IMR-90 (cell line): Measurements from ENCODE around the gene TBPL1. TPM values are rescaled to one million over a fixed set of nuclear protein-coding genes. Genes with fewer than 3 reads are reported as not detected.

Experiments
- ATAC-seq: fragments of 200-7000 bp; cut with Tn5 transposase; 2 replicates; pipeline ENCODE4 v1.9.1; 2020; ENCODE audit warnings: low read depth, mild to moderate bottlenecking, moderate library complexity
- BruUV-seq: library from RNA; stranded (reverse); fragments of 400-500 nt; replicated peaks from 2 replicates; lab custom pipeline; 2021; lab: Mats Ljungman, UMichigan
- CTCF ChIA-PET: fragments of 300-600 bp; formaldehyde crosslinking; extraction: SDS; loops from one replicate; lab custom pipeline; 2021; ENCODE audit warnings: antibody characterized with exemption; lab: Yijun Ruan, JAX
- POLR2A ChIA-PET: fragments of 300-600 bp; sonication (Branson Sonifier 250); formaldehyde crosslinking; loops from one replicate; lab custom pipeline; 2022; ENCODE audit warnings: antibody characterized with exemption; ENCODE audit not compliant: unreplicated experiment; lab: Charles Lee
- DNase-seq: peaks from one replicate; pipeline ENCODE4 v3.0.0; 2013
- H2AFZ ChIP-seq: replicated peaks from 2 replicates; pipeline ENCODE3; 2013; ENCODE audit warnings: low read length, mild to moderate bottlenecking; ENCODE audit not compliant: poor library complexity
- H2AK5ac ChIP-seq: 2 replicates; pipeline ENCODE4 v1.6.1; 2013; ENCODE audit warnings: low read depth, low read length, inconsistent platforms
- H2AK9ac ChIP-seq: replicated peaks from 2 replicates; pipeline ENCODE3; 2013; ENCODE audit warnings: mild to moderate bottlenecking, low read depth, low read length, moderate library complexity; ENCODE audit not compliant: poor library complexity
- H2BK120ac ChIP-seq: 2 replicates; pipeline ENCODE4 v1.6.1; 2013; ENCODE audit warnings: low read depth, low read length, inconsistent platforms
- H2BK15ac ChIP-seq: 3 replicates; pipeline ENCODE4 v1.6.1; 2013; ENCODE audit warnings: low read depth, low read length, inconsistent platforms
- H2BK20ac ChIP-seq: 2 replicates; pipeline ENCODE4 v1.6.1; 2013; ENCODE audit warnings: low read depth, mild to moderate bottlenecking, inconsistent platforms, low read length, moderate library complexity
- H2BK5ac ChIP-seq: 2 replicates; pipeline ENCODE4 v1.6.1; 2013; ENCODE audit warnings: mild to moderate bottlenecking, low read depth, low read length, inconsistent platforms; ENCODE audit not compliant: poor library complexity, severe bottlenecking
- H3K14ac ChIP-seq: replicated peaks from 2 replicates; pipeline ENCODE4 v1.6.1; 2013; ENCODE audit warnings: low read depth, low read length, inconsistent platforms
- H3K18ac ChIP-seq: 2 replicates; pipeline ENCODE4 v1.6.1; 2013; ENCODE audit warnings: low read depth, low read length, control low read depth
- H3K23ac ChIP-seq: 2 replicates; pipeline ENCODE4 v1.6.1; 2013; ENCODE audit warnings: low read depth, low read length, inconsistent platforms
- H3K27ac ChIP-seq: 2 replicates; pipeline ENCODE4 v1.5.1; 2013; ENCODE audit warnings: mild to moderate bottlenecking, control low read depth, low read length; ENCODE audit not compliant: insufficient read depth
- H3K27me3 ChIP-seq: 2 replicates; pipeline ENCODE4 v1.6.1; 2013; ENCODE audit warnings: low read length; ENCODE audit not compliant: control insufficient read depth, insufficient read depth
- H3K36me3 ChIP-seq: 2 replicates; pipeline ENCODE4 v1.6.1; 2013; ENCODE audit warnings: low read length, mixed read lengths; ENCODE audit not compliant: control insufficient read depth, insufficient read depth
- H3K4ac ChIP-seq: 2 replicates; pipeline ENCODE4 v1.6.1; 2013; ENCODE audit warnings: low read depth, low read length, inconsistent platforms
- H3K4me1 ChIP-seq: 2 replicates; pipeline ENCODE4 v1.6.1; 2013; ENCODE audit warnings: low read length, mixed read lengths; ENCODE audit not compliant: control insufficient read depth, insufficient read depth
- H3K4me2 ChIP-seq: 2 replicates; pipeline ENCODE4 v1.6.1; 2013; ENCODE audit warnings: low read depth, mild to moderate bottlenecking, control low read depth, low read length, moderate library complexity
- H3K4me3 ChIP-seq: 2 replicates; pipeline ENCODE4 v1.5.1; 2013; ENCODE audit warnings: low read depth, mild to moderate bottlenecking, control low read depth, low read length, moderate library complexity; ENCODE audit not compliant: insufficient read depth
- H3K56ac ChIP-seq: 2 replicates; pipeline ENCODE4 v1.6.1; 2013; ENCODE audit warnings: low read length, inconsistent platforms; ENCODE audit not compliant: insufficient read depth; ENCODE audit errors: extremely low read depth
- H3K79me1 ChIP-seq, 2 experiments: 2 replicates each; pipeline ENCODE4 v1.6.1; 2013; ENCODE audit warnings: low read length in 2 of 2, inconsistent platforms in 1 of 2, low read depth in 1 of 2
- H3K9ac ChIP-seq: 2 replicates; pipeline ENCODE4 v1.6.1; 2013; ENCODE audit warnings: low read depth, low read length, control low read depth
- H3K9me1 ChIP-seq: 2 replicates; pipeline ENCODE4 v1.6.1; 2013; ENCODE audit warnings: low read length, inconsistent platforms; ENCODE audit not compliant: insufficient read depth
- H3K9me3 ChIP-seq: 2 replicates; pipeline ENCODE4 v1.6.1; 2013; ENCODE audit warnings: low read length; ENCODE audit not compliant: control insufficient read depth, insufficient read depth
- H4K20me1 ChIP-seq: 2 replicates; pipeline ENCODE4 v1.6.1; 2013; ENCODE audit warnings: low read length, inconsistent platforms; ENCODE audit not compliant: insufficient read depth
- H4K5ac ChIP-seq: 2 replicates; pipeline ENCODE4 v1.6.1; 2013; ENCODE audit warnings: mild to moderate bottlenecking, low read depth, low read length, control low read depth
- H4K8ac ChIP-seq, 2 experiments: 2 replicates each; pipeline ENCODE4 v1.6.1; 2013; ENCODE audit warnings: low read depth in 2 of 2, low read length in 2 of 2, control low read depth in 1 of 2, inconsistent platforms in 1 of 2
- H4K91ac ChIP-seq: 2 replicates; pipeline ENCODE4 v1.6.1; 2013; ENCODE audit warnings: low read depth, low read length, inconsistent platforms; ENCODE audit not compliant: insufficient read depth
- CEBPB ChIP-seq: IDR thresholded peaks from 2 replicates; pipeline ENCODE4 v1.6.1; 2012; ENCODE audit warnings: low read depth, low read length, improper control_type of control experiment
- CHD1 ChIP-seq: IDR thresholded peaks from 2 replicates; pipeline ENCODE4 v1.6.1; 2012; ENCODE audit warnings: low read depth, low read length, improper control_type of control experiment
- MAFK ChIP-seq: IDR thresholded peaks from 2 replicates; pipeline ENCODE4 v1.6.1; 2012; ENCODE audit warnings: low read depth, low read length, improper control_type of control experiment
- MXI1 ChIP-seq: IDR thresholded peaks from 2 replicates; pipeline ENCODE4 v1.6.1; 2012; ENCODE audit warnings: low read depth, mild to moderate bottlenecking, low read length, moderate library complexity, borderline replicate concordance
- NFE2L2 ChIP-seq: fragments of 150-350 bp; IDR thresholded peaks from 2 replicates; pipeline ENCODE4 v1.6.1; 2016; ENCODE audit warnings: low read depth, mild to moderate bottlenecking, low read length
- RAD21 ChIP-seq: IDR thresholded peaks from 2 replicates; pipeline ENCODE4 v1.6.1; 2012; ENCODE audit warnings: low read length, improper control_type of control experiment
- RCOR1 ChIP-seq: IDR thresholded peaks from 2 replicates; pipeline ENCODE4 v1.6.1; 2012; ENCODE audit warnings: mild to moderate bottlenecking, low read length, improper control_type of control experiment; ENCODE audit not compliant: insufficient replicate concordance
- RFX5 ChIP-seq: IDR thresholded peaks from 2 replicates; pipeline ENCODE4 v1.8.0; 2012; ENCODE audit warnings: low read depth, mild to moderate bottlenecking, low read length, moderate library complexity
- WGBS, 2 experiments: methylation state at CpG; one replicate each; pipeline versions ENCODE4 v1.1.5 to v1.1.7; 2013; ENCODE audit warnings: missing lambda C conversion rate in 2 of 2; ENCODE audit not compliant: insufficient read length in 1 of 2; ENCODE audit errors: extremely low coverage in 2 of 2; 5-methylcytosine and 5-hydroxymethylcytosine counted together
- dilution Hi-C: fragments of 300-500 bp; cut with HindIII; formaldehyde crosslinking; loops from one replicate; pipeline ENCODE4 v1.14.3; 2018; ENCODE audit warnings: low sequenced_read_pairs; ENCODE audit not compliant: unreplicated experiment
- in situ Hi-C: fragments of 300-500 bp; cut with MboI; formaldehyde crosslinking; loops from 3 replicates; pipeline ENCODE4 v1.14.3; 2019; ENCODE audit warnings: low sequenced_read_pairs, inconsistent platforms, mixed read lengths
- intact Hi-C: fragments of 100-400 bp; cut with micrococcal nuclease; formaldehyde crosslinking; loops from 2 replicates; pipeline ENCODE4 v1.10.0; 2022
- polyA plus RNA-seq, 3 experiments: library from polyadenylated mRNA; depleted of rRNA; stranded (reverse); fragments of >200 nt; gene quantifications; 2 replicates each; pipeline ENCODE4 v1.2.3, GENCODE V29; 2012; ENCODE audit warnings: low replicate concordance in 1 of 3
- total RNA-seq: library from RNA; depleted of rRNA; stranded (reverse); fragments of >200 nt; gene quantifications from 2 replicates; pipeline ENCODE4 v1.2.3, GENCODE V29; 2012
- TF ChIP-seq, protein P1 (sequence below): fragments of 150-350 bp; IDR thresholded peaks from 2 replicates; pipeline ENCODE4 v1.6.1; 2016; ENCODE audit warnings: low read depth, mild to moderate bottlenecking, low read length, moderate library complexity, borderline replicate concordance

TBPL1 gene
- total and polyA plus RNA-seq, 2 of the 4 experiments (the other 2 are of a cell fraction) = 25.6 to 32.5 TPM

DNA sequence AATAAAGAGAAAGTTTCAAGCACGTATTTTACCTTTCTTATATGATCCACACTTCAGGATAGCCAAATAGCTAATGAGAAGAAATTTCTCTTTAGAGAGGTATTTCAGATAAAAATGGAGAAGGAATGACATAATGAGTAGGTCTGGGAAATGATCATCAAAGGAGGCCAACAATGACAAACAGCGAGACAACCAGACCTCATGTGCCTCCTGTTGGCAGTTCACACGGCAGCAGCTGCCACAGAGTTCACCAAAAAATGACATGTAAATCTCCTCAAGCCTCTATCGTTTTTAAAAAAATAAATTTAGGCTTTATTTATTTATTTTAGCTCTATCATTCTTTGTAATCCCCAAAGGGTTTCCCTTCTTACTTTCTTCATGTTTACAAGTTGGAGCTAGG is 51.7 kb downstream of the TBPL1 start:
- no peak overlapping the region for H2BK120ac ChIP-seq
- no peak overlapping the region for H4K8ac ChIP-seq
- no peak overlapping the region for H2BK15ac ChIP-seq
- ATAC-seq = no peak
- no peaks in the 10 kb centered on the region for H3K36me3 ChIP-seq
- CTCF ChIA-PET = interaction anchor here (0.6 to 1.0 kb wide), 2 partner anchors 9 to 11 kb away, joined by 3 read pairs; no protein-coding TSS in a partner anchor
- H2AK9ac ChIP-seq = no peak overlapping the region
- peaks cover 7% of the 10 kb centered on the region for H3K4me1 ChIP-seq
- H3K23ac ChIP-seq = no peak overlapping the region
- no peak overlapping the region for H2BK20ac ChIP-seq
- BruUV-seq = no TSS peak
- no peak overlapping the region for H3K27ac ChIP-seq
- POLR2A ChIA-PET = no interaction called here
- H4K20me1 ChIP-seq = no peaks in the 10 kb centered on the region
- no peak overlapping the region for H3K14ac ChIP-seq
- intact Hi-C loops = no loop called here
- H3K56ac ChIP-seq = no peak overlapping the region
- H3K9me3 ChIP-seq = no peaks in the 10 kb centered on the region; the same call in 1 of the 2 replicates
- H3K18ac ChIP-seq = no peak overlapping the region
- TF ChIP-seq RAD21 (no peak), MAFK (no peak), MXI1 (no peak), CHD1 (no peak), NFE2L2 (no peak), RFX5 (no peak), CEBPB (no peak), RCOR1 (no peak)
- TF ChIP-seq, protein P1, sequence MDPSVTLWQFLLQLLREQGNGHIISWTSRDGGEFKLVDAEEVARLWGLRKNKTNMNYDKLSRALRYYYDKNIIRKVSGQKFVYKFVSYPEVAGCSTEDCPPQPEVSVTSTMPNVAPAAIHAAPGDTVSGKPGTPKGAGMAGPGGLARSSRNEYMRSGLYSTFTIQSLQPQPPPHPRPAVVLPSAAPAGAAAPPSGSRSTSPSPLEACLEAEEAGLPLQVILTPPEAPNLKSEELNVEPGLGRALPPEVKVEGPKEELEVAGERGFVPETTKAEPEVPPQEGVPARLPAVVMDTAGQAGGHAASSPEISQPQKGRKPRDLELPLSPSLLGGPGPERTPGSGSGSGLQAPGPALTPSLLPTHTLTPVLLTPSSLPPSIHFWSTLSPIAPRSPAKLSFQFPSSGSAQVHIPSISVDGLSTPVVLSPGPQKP = no peak
- no peaks in the 10 kb centered on the region for H3K79me1 ChIP-seq
- no peak overlapping the region for H3K9ac ChIP-seq
- in situ Hi-C loops = no loop called here
- no peaks in the 10 kb centered on the region; the same call in none of the 2 replicates for H3K9me1 ChIP-seq
- H2AK5ac ChIP-seq = no peak overlapping the region
- no peak overlapping the region for H4K5ac ChIP-seq
- no peak overlapping the region for H4K91ac ChIP-seq
- peak; percentile 39 for DNase-seq
- no peak overlapping the region for H2BK5ac ChIP-seq
- no peak overlapping the region for H3K4ac ChIP-seq
- WGBS, 2 experiments = no CpG with 5 or more reads among the region's 4 CpGs
- H3K27me3 ChIP-seq = no peaks in the 10 kb centered on the region
- no peak overlapping the region for H3K4me3 ChIP-seq
- no peak overlapping the region for H2AFZ ChIP-seq
- dilution Hi-C loops = no loop called here
- no peak overlapping the region for H3K4me2 ChIP-seq
